Testis (tissue), 2 donors: ENCODE results near the gene PLK5.

Source experiments
- CTCF ChIP-seq, 3 experiments: fragments of 450-650 bp in 2 of 3; fragments of 200-600 bp in 1 of 3; sonication (generic) in 1 of 3; IDR thresholded peaks; one replicate each; pipeline ENCODE4 v1.5.1; 2016 to 2019; ENCODE audit warnings: antibody characterized with exemption in 3 of 3, mild to moderate bottlenecking in 2 of 3, moderate library complexity in 1 of 3
- POLR2A ChIP-seq: fragments of 450-650 bp; IDR thresholded peaks from one replicate; pipeline ENCODE4 v1.6.1; 2017; ENCODE audit warnings: antibody characterized with exemption, mild to moderate bottlenecking, moderate library complexity

- TF ChIP-seq CTCF (IDR thresholded peaks at IDR 0.05) (no peak), POLR2A (no peak)
Observed at GRCh38 chr19:1527650-1528309, 3.9 kb downstream of the PLK5 start.
